GM21786 (cell line): Measurements from ENCODE around the gene MAFF.
"Not testable (repeated sequence)": the region's sequence is repeated elsewhere in the genome, so short reads cannot be mapped to it uniquely, and the experiment has no call there.

Experiments
- ATAC-seq: cut with Tn5 transposase; IDR thresholded peaks from one replicate; pipeline ENCODE4 v1.9.1; 2021; ENCODE audit not compliant: unreplicated experiment

MAFF gene

GRCh38 chr22:38177044-38177443 lies 24.8 kb upstream of the MAFF start:
- ATAC-seq = no peak

GRCh38 chr22:38177571-38177925 lies 24.2 kb upstream of the MAFF start:
- not testable (repeated sequence) for ATAC-seq

GRCh38 chr22:38177926-38178604 lies 23.7 kb upstream of the MAFF start:
- no peak for ATAC-seq

GRCh38 chr22:38178605-38178937 lies 23.2 kb upstream of the MAFF start:
- not testable (repeated sequence) for ATAC-seq

- ATAC-seq = no peak
Measured at GRCh38 chr22:38180841-38181452, 20.8 kb upstream of the MAFF start.

GRCh38 chr22:38181453-38182200 lies 20.2 kb upstream of the MAFF start, which contains the start of gene PLA2G6:
PLA2G6 (minus strand) TSS chr22:38181830; CDS start chr22:38169426, 12,404 bp downstream.
- ATAC-seq = peak; percentile 80

- ATAC-seq = no peak
Measured at GRCh38 chr22:38184788-38185187, 17.0 kb upstream of the MAFF start.

- no peak for ATAC-seq
Measured at GRCh38 chr22:38186429-38186828, 15.4 kb upstream of the MAFF start.

- ATAC-seq = no peak
Measured at GRCh38 chr22:38187413-38188212, 14.2 kb upstream of the MAFF start.

- no peak for ATAC-seq
Measured at GRCh38 chr22:38189104-38189503, 12.7 kb upstream of the MAFF start.

- no peak for ATAC-seq
Measured at GRCh38 chr22:38190581-38190980, 11.2 kb upstream of the MAFF start.

- ATAC-seq = no peak
Measured at GRCh38 chr22:38191055-38191454, 10.7 kb upstream of the MAFF start.

- ATAC-seq = no peak
Measured at GRCh38 chr22:38191731-38192474, 9.9 kb upstream of the MAFF start.

- no peak for ATAC-seq
Measured at GRCh38 chr22:38192475-38192863, 9.3 kb upstream of the MAFF start.

- no peak for ATAC-seq
Measured at GRCh38 chr22:38193580-38193979, 8.2 kb upstream of the MAFF start.

- no peak for ATAC-seq
Measured at GRCh38 chr22:38196791-38197419, 4.9 kb upstream of the MAFF start.

GRCh38 chr22:38199826-38200559 lies 1.8 kb upstream of the MAFF start:
- ATAC-seq = no peak

GRCh38 chr22:38201371-38201710 lies 453 bp upstream of the MAFF start:
- no peak for ATAC-seq

GRCh38 chr22:38202437-38203089 lies 769 bp downstream of the MAFF start:
- ATAC-seq = peak; percentile 26
